ENCODE results near the gene ENPP7.

The ENPP7 gene, protein sequence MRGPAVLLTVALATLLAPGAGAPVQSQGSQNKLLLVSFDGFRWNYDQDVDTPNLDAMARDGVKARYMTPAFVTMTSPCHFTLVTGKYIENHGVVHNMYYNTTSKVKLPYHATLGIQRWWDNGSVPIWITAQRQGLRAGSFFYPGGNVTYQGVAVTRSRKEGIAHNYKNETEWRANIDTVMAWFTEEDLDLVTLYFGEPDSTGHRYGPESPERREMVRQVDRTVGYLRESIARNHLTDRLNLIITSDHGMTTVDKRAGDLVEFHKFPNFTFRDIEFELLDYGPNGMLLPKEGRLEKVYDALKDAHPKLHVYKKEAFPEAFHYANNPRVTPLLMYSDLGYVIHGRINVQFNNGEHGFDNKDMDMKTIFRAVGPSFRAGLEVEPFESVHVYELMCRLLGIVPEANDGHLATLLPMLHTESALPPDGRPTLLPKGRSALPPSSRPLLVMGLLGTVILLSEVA

GRCh38 chr17:79730769-79731483 is at the start of gene ENPP7:
Gene ENPP7 (plus strand): TSS chr17:79730943. CDS start chr17:79731140, 197 bp downstream.
- DNase-seq: no peak

DNA sequence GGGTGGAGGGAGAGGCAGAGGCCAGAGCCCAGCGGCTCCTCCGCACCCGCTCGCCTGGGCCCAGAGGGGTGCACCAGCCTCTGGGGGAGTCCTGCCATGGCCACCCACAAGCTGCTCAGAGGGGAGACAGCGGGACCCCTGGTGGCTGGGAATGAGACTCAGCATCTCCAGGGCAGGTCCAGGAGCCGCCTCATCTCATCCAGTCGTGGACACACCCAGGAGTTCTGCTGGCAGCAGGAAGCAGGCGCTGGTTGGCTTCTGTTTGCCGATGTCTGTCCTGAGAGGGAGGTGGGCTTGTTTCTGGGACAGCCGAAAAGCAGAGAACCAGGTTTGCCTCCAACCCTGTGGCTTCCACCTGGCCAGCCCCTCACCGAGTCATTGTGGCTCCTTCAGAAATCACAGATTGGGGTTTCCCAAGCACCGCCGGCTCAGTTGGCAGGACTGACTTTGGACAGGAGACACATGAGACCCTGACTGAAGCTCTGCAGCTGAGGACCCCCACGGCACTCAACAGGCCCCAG is 49.6 kb upstream of the ENPP7 start:
- DNase-seq: no peak

- no peak for DNase-seq
Observed at GRCh38 chr17:79681628-79682261, 49.0 kb upstream of the ENPP7 start.

DNA sequence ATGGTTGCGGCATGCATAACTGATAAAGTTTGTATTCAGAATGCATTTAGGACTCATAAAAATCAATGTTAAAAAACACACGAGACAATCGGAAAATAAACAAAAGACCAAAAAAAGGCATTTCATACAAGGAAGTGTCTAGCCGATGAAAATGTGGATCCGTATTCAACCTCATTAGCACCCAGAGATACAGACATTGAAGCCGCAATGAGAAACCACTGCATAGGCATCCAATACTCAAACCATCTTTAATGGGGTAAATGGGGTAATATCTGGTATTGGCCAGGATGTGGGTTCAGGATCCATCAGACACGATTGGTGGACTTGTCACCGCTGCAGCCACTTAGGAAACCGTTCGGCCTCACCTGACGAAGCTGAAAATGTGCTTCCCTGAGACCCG is 47.4 kb upstream of the ENPP7 start:
- no peak for DNase-seq

- DNase-seq: no peak
Observed at GRCh38 chr17:79684132-79684985, 46.4 kb upstream of the ENPP7 start.

DNA sequence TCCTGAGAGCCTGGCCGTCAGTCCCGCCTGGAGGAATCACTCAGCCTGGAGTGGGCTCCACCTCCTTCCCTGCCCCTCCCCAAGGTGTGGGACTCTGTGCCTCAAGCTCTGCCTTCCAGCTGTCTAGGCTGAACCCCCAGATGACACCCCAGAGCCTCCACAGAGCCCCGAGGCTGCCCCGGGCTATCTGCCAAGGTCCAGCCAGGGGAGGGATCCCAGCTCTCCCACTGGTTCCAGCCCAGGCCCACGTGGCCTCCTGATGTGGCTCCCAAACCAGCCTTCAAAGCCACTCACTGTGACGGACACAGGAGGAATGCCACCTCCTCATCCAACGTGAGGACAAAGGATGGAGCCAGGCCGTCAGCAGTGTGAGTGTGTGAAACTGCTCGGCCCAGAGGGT is 45.6 kb upstream of the ENPP7 start:
- no peak for DNase-seq

DNA sequence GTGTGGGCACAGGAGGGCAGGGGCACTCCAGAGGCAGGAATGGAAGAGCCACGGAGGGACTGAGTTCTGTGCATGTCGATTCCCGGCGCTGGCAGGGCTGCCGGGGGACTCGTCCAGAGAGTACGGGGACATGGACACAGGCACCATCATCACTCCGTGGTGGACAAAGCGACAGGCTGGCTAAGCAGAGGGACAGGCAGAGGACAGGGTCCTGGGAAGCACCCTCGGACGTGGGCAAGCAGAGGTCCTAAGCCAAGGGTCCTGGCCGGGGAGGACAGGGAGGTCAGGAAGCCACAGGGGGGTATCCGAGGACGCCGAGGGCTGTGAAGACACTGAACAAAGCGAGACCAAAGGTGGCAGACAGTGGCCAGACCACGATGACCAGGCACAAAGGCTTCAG is 44.3 kb upstream of the ENPP7 start:
- DNase-seq: no peak

GRCh38 chr17:79690466-79690865 is 40.3 kb upstream of the ENPP7 start:
- DNase-seq: no peak

DNA sequence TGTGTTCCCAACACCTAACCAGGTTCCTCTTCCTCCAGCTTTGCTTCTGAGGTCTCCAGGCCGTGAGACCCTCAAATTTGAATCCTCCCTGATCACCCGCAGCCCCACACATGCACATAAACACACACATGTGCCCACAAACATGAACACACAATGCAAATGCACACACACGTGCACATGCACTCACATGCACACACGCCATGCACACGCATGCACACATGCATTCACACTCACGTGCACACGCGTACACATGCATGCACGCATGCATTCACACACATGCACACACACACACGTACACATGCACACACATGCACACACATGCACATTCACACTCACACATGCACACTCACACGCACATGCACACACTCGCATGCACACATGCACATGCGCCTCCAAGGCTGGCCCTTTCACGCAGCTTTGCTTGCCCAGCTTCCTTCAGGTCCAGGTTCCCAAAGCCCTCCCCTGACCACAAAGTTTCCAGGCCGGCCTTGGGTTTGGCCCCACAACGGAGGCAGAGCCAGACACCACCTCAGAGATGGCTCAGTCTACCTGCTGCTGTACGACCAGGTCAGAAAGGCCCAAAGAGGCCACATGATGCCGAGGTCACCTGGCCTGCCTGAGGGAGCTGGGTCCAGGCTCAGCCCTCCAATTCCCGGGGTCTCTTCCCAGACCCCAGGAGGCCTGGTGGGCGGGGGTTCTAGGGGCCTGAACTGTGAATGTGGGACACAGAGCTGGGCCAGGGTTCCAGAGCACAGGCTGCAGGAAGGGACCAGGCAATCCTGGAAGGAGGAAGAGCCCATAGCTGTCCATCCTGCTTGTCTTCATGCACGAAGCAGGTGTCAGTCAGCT is 39.5 kb upstream of the ENPP7 start:
- DNase-seq: no peak

DNA sequence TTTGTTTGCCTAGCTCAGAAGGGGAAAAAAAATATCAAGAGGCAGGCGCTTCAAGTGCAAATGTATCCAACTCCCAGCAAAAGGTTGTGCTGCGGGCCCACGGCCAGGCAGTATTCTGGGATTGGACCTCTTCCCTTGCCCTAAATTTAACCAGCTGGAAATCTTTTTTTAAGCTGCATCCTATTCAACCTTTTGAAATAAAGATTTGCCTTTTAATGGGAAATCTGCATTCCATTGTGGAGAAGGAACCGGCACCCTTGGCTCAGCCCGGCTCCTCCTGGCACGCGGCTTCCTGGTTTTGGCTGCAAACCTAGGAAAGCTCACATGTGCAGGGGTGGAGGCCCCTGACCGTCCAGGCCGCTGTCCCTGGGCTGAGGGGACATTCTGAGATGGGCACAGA is 38.8 kb upstream of the ENPP7 start:
- DNase-seq: no peak

DNA sequence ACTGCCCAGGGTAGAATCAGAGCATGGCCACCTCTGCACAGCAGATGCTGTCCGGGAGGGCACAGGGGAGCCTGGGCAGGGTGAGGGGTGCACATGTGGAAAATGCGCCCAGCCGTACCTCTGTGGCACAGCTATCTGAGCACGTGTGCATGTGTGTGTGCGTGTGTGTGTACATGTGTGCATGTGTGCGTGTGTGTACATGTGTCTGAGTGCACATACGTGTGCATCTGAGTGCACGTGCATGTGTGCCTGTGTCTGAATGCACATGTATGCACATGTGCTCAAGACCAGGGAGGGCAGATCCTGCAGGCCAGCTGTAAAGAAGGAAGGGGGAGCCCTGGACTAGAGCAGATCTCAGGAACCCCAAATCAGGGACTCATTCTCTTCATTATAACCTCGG is 37.3 kb upstream of the ENPP7 start:
- no peak for DNase-seq

DNA sequence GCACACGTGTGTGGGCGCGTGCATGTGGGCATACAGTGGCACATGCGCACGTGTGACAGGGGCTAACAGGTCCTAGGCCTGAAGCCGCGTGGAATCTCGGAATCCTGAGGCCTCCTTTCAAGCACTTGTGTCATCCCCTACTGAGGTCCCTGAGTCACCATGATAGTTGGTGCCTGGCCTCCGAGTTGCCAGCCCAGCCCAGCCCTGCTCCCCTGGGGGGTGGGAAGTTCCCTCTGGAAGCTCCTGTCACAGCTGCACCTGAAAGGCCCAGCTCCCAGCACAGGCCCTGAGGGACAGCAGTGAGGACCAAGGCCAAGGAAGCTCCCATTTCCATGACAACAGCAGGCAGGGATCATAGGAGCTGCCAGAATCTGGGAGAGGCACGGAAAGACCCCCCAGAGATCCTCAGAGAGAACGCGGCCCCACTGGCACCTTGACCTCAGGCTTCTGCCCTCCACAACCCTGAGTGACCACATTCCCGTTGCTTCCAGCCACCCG is 35.4 kb upstream of the ENPP7 start:
- no peak for DNase-seq

GRCh38 chr17:79695797-79696609 is 34.7 kb upstream of the ENPP7 start:
- no peak for DNase-seq

DNA sequence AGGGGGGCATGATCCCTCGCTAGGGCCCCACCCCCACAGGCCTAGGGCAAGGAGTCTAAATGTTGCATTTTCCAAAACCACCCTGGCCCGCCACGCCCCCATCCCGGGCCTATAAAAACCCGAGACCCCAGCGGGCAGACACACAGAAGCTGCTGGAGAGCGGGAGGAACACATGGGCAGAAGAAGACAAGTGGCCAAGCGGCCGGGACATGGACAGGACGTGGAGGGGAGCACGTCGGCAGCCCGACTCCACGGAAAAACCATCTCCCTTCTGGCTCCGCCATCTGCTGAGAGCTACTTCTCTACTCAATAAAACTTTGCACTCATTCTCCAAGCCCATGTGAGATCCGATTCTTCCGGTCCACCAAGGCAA is 34.1 kb upstream of the ENPP7 start:
- no peak for DNase-seq

DNA sequence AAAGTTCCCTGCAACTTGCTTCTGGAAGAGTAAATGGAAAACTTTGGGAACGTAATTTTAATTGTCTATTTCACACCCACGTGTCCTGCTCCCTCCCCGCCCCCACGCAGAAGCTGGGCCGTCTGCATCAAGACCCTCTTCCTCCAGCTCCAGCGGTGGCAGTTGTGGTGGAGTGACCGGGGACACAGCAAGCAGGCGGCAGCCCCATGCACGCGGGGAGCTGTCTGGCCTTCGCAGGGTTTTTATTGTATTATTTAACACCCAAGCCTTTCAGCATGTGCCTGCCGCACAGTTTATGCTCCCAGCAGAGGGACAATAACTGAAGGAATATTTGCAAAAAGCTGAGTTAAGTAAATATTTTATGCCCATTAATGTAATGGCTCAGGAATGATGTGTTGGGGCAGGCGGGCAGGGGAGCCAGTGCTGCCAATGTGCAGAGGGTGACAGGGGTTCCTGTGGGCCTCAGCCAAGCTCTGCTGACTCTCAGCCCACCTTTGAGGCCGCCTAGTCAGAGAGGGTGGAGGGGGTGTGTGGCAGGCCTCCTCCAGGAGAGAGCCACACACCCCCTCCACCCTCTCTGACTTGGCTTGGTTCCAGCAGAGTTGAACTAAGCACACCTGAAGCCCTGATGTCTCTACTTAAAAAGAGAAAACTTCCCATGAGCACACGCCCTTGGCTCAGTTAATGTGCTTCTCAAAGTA is 32.4 kb upstream of the ENPP7 start:
- no peak for DNase-seq

GRCh38 chr17:79699386-79700036 is 31.2 kb upstream of the ENPP7 start:
- no peak for DNase-seq

- no peak for DNase-seq
Observed at GRCh38 chr17:79700592-79700991, 30.2 kb upstream of the ENPP7 start.

DNA sequence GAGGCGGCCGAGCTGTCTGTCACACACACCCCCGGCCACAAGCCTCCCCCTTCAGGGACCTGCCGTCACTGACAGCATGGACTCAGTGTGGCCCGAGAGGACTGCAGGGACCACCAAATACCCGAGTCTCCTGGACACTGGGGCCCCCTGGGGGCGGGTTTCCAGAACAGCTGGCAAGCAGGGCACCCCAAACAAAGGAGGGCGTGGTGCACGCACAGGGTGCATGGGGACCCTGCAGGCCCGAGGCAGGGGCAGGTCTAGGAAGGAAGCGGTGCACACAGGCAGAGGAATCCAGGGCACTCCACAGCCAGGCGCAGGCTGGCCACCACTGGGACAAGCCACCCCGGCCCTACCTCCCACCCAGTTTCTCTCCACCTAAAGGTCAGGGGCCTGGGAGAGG is 28.7 kb upstream of the ENPP7 start:
- no peak for DNase-seq

GRCh38 chr17:79702550-79703236 is 28.1 kb upstream of the ENPP7 start:
- no peak for DNase-seq
